ENCODE measurements around the gene HRH3.

The HRH3 gene

DNA sequence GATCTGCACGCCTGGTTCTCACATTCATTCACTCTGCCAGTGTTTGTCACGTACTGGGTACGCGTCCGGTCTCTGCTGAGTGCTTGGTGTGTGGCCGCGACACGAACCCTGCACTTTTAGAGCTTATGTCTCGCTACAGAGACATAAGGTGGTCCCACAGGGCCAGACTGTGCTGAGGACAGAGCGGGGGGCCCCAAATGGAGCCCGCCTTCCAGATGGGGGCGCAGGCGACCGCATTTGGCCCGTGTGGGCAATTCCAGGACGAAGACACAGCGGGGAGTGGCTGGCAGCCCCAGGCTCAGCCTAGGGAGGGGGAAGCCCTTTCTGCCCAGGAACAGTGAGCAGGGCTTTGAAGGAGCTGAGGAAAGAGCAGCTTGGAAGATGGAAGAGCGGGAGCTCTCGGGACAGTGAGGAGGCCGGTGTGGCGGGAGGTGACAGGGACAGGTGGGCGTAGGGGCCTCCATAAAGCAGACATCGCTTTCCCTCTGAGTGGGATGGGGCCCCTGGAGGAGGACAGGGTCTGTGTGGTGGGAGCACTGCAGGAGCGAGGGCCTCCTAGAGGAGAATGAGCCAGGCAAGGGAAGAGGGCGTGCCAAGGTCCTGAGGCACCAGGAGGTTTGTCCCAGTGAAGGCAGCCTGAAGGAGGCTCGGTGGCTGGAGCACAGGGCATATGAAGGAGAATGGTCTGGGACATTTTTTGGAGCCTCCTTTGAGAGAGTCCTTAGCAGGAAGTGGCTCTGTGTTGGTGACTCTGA is 45.0 kb downstream of the HRH3 start:
- no peak for DNase-seq

DNA sequence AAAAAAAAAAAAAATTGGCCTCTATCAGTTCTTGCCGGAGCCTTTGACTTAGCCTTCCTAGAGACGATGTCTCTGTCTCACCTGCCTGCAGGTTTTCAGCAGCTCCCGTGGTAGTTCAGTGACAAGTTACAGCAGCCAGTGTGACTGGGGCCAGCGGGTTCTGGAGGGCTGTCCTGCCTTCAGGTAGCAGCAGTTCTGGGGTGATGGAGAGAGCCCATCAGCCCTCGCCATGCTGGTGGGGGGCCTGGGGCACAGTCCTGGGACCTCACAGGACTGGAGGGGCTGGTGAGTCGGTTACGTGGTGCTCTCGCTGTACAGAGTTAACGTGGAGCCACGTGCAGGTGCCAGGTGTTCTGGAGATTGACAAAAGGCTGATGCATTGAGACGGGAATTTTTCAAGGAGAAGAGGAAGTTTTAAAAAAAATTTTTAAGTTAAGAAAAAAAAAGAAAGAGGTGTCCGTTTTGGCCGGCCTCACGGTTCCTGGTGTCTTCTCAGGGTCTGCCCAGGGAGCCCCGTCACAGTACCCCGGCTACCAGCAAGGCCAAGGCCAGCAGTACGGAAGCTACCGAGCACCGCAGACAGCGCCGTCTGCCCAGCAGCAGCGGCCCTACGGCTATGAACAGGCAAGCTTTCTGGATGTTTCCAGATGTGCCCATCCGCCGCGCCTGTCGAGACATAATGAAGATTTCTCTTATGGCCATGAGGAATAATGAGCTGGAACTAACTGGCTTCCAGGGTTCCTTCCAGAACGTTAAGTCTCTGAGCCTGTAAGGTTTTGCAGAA is 45.9 kb downstream of the HRH3 start:
- no peak for DNase-seq

DNA sequence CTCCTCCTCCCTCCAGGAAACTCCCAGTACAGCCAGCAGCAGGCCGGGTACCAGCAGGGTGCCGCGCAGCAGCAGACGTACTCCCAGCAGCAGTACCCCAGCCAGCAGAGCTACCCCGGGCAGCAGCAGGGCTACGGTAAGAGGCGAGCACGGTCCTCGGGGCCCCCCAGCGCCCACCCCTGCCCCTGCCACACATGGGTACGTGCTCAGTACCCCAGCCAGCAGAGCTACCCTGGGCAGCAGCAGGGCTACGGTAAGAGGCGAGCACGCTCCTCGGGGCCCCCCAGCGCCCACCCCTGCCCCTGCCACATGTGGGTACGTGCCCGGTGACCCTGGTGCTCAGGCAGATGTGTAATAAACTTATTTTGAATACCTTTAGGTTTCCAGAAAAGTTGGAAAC is 47.4 kb downstream of the HRH3 start:
- no peak for DNase-seq

DNA sequence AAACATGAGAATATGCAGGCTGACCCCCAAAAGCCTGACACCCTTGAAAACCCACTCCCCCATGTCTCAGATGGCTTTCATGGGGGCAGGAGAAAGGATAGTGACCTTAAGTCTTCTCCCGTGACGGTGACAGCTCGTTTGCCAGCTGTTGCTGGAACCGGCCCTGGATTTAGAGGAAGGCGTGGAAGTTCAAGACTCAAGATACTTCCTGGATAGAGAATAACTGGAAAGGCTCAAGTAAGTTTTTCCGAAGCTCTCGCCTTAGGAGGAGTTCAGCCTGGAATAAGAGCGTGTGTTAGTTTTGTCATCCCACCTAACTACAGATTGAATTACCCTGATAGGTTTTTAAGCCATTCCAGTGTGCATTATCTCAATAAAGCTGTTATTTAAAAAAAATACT is 48.8 kb downstream of the HRH3 start:
- DNase-seq, result no peak

DNA sequence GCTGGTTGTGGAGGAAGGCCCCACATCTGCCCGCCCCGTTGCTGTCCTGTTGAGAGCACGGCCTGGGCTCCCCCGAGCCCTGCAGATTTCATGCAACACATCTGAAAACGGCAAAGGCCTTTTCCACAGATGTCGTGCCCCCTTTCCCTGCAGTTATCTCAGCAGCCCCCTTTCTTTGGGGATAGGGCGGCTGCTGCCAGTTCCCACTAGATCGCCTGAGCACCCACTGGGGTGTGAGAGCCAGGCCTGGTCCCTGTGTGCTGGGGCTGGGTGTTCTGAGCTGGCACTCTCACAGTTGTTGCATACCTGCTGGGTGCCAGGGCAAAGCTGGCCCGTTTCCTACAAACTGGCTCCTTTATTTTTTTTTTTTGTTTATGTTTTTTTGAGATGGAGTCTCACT is 49.5 kb downstream of the HRH3 start:
- DNase-seq, result no peak

- no peak for DNase-seq
These were observed 51.1 kb downstream of the HRH3 start for GRCh38 chr20:62168890-62169435.

GRCh38 chr20:62168061-62168460 is 52.0 kb downstream of the HRH3 start:
- DNase-seq, result no peak

DNA sequence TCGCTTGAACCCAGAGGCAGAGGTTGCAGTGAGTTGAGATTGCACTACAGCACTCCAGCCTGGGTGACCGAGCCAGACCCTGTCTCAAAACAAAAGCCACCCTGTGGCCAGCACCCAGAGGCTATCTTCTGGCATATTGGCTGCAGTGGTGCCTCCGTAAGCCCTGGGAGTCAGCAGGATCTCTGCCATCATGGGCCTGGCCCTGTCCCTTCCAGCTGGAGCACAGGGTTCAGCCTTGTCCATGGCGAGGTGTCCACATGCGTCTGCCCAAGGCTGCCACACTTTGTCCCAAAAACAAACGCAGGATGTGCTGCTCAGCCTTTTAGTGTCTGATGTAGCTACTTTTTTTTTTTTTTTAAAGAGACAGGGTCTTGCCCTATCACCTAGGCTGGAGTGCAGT is 52.6 kb downstream of the HRH3 start:
- DNase-seq, result no peak

DNA sequence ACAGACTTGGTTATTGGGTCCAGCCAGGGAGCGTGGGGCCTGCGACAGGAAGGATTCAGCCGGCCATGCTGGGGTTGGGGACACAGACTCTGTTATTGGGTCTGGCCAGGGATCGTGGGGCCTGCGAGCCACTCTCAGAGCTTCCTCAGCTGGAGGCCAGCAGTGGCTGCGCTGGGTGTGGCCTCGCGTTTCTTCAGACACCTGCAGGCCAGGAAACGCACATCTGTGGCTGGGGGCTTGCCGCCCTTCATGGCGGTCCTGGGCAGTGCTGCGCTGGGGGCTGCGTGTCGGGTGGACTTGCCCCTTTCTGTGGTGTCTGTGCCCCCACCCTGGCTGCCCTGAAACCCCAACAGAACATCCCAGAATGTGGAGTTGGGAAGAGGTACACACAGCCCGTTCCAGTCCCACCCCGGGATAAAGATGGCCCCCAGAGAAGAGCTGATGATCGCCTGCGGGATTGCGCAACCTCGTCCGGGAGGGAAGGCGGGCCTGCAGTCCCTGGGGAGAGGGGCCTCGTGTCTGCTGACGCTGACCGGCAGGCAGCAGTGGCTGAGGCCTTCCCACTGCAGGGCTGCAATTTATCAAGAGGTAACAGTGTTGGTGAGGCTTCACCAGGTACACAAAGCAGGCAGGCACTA is 54.2 kb downstream of the HRH3 start:
- no peak for DNase-seq
